Upper lobe of left lung (tissue), 4 donors: ENCODE data around the gene ADCY2.

Experiments
- CTCF ChIP-seq, 6 experiments: fragments of 450-650 bp in 4 of 6; fragments of 200-600 bp in 2 of 6; sonication (generic) in 2 of 6; IDR thresholded peaks; one replicate each; pipeline ENCODE4 v1.5.1; 2016 to 2019; ENCODE audit warnings: antibody characterized with exemption in 6 of 6
- EP300 ChIP-seq, 4 donors: sonication (generic); formaldehyde crosslinking; IDR thresholded peaks; one replicate each; pipeline ENCODE4 v1.5.1; 2017; ENCODE audit warnings: antibody characterized with exemption in 4 of 4, control low read depth in 2 of 4

- no peak for TF ChIP-seq CTCF (IDR thresholded peaks at IDR 0.05)
- TF ChIP-seq EP300 (IDR thresholded peaks at IDR 0.05), result no peak
Observed at GRCh38 chr5:7846327-7846726, 450.4 kb downstream of the ADCY2 start.
